HepG2 (cell line): Measurements from ENCODE around the gene IRF4.

Experiments used
- CAMTA2 ChIP-seq: sonication (generic); formaldehyde crosslinking; IDR thresholded peaks from 2 replicates; pipeline ENCODE4 v1.4.0; 2020; ENCODE audit warnings: mild to moderate bottlenecking, missing genetic modification reagents, borderline replicate concordance
- HDAC1 ChIP-seq: sonication (generic); formaldehyde crosslinking; IDR thresholded peaks from 2 replicates; pipeline ENCODE4 v1.5.1; 2020; ENCODE audit warnings: mild to moderate bottlenecking, missing genetic modification reagents
- LCORL ChIP-seq, 2 experiments: fragments of 450-650 bp in 1 of 2; sonication (generic) in 1 of 2; formaldehyde crosslinking in 1 of 2; IDR thresholded peaks; 2 replicates each; pipeline versions ENCODE4 v1.5.0 to v1.6.1; 2017 to 2020; ENCODE audit warnings: antibody characterized with exemption in 1 of 2, missing genetic modification reagents in 1 of 2
- RXRB ChIP-seq: IDR thresholded peaks from 2 replicates; pipeline ENCODE4 v1.6.1; 2016; ENCODE audit warnings: borderline replicate concordance, missing genetic modification reagents, missing compliant biosample characterization
- ZNF512 ChIP-seq: sonication (generic); formaldehyde crosslinking; IDR thresholded peaks from 2 replicates; pipeline ENCODE4 v1.4.0; 2020; ENCODE audit warnings: mild to moderate bottlenecking, missing genetic modification reagents

- TF ChIP-seq CAMTA2 (CRISPR knock-in tag) (no peak), RXRB (CRISPR knock-in tag) (no peak), ZNF512 (CRISPR knock-in tag) (no peak), HDAC1 (CRISPR knock-in tag) (no peak), LCORL (IDR thresholded peaks at IDR 0.05) (no peak), LCORL (CRISPR knock-in tag; IDR thresholded peaks at IDR 0.05) (no peak)
These were observed 34.2 kb upstream of the IRF4 start for GRCh38 chr6:357261-357790.
